DMS 273 (cell line): ENCODE measurements around the gene CDKAL1.
"Not testable (repeated sequence)": the region's sequence is repeated elsewhere in the genome, so short reads cannot be mapped to it uniquely, and the experiment has no call there.

Experiments
- DNase-seq: peaks from one replicate; lab custom pipeline; 2025; ENCODE audit not compliant: unreplicated experiment; lab: John Stamatoyannopoulos, UW

The CDKAL1 gene

DNA sequence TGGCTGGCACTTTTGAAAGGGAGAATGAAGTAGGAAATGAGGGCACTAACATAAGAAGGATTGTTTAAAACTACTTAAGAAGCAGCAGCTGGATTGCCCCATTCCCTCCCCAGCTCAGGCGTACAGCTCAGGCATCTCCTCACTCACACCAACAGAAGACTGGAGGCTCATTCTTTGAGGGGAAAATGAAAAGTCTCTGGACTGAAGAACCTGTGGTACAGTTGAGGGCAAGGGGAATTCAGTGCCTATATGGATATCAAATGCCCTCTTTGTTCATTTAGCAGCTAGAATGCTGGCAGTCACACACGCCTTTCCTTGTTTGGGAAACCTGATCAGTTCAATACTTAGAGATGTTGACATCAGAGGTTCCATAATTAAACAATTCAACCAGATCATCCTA lies 557.2 kb downstream of the CDKAL1 start:
- DNase-seq, result no peak

- not testable (repeated sequence) for DNase-seq
Measured at GRCh38 chr6:21092231-21092772, 558.0 kb downstream of the CDKAL1 start.

DNA sequence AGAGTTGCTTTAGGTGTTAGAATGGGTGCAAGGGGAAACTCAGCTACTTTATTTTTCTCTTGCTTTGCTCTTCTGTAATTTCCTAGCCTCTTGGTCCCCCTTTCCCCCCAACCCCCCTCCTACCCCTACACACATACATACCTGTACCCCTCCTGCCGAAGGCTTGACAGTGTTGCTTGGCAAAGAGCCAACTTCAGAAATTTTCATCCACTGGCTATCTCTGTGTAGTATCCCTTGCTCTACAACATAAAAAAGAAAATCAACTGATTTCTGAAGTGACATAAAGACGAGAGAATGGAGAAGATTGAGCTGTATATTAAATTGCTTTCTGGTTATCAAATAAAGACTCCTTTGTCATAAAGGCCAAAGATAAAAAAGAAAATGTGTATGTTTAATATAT lies 561.2 kb downstream of the CDKAL1 start:
- no peak for DNase-seq

DNA sequence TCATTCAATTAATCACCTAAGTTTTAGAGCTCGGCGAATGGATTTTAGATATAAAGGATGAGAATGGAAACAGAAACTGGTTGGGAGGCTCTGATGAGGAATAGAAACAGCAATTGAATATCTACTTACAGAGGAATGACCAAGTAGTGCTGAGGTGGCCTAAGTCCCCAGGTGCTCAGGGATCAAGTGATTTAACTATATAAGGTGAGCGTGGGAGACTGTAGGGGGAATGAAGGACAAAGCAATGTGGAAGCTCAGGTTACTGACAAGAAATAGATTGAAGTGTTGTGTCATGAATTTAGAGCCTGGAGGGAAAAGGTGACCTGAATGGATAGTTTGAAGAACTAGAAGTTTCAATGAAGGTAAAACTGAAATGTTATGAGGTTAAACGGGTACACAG lies 563.9 kb downstream of the CDKAL1 start:
- DNase-seq, result no peak

- peak; percentile 18 for DNase-seq
Measured at GRCh38 chr6:21098744-21099143, 564.5 kb downstream of the CDKAL1 start.

- DNase-seq, result no peak
Measured at GRCh38 chr6:21099338-21100314, 565.4 kb downstream of the CDKAL1 start.

DNA sequence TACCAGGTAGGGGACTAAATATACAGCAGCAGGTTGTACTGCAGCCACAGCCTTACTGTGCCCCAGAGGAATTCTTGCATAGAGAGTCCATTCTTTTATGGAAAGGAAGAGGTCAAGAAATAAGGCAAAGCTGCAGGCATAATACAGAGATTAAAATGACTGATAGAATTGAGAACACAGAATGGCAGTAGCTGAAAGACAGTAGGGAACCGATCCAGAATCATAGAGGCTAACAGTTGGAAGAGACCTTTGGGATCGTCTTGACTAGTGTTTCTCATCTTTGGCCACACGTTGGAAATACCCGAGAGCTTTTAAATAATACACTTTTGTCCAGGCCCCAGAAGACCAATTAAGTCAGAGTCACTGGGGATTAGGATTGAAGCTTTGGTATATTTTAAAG lies 566.7 kb downstream of the CDKAL1 start:
- no peak for DNase-seq

GRCh38 chr6:21101694-21102093 lies 567.4 kb downstream of the CDKAL1 start:
- no peak for DNase-seq

DNA sequence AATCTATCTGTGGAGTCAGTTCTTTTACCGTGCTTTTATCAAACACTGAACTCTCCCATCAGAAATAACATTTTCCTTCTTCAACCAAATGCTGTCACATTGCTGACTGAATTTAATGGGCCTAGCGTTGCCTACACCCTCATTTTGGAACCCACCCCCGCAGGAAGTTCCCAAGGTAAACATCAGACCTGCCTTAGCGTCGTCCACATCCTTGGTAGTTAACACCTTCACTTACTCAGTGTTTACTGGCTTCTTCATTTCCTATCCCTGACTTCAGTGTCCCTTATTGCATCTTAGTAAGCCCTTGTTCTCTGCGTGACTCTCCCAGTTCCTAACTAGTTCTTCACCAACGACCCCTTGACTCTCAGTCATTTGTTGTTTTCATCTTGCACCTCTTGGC lies 567.9 kb downstream of the CDKAL1 start:
- no peak for DNase-seq

- DNase-seq, result no peak
Measured at GRCh38 chr6:21102624-21103023, 568.4 kb downstream of the CDKAL1 start.

DNA sequence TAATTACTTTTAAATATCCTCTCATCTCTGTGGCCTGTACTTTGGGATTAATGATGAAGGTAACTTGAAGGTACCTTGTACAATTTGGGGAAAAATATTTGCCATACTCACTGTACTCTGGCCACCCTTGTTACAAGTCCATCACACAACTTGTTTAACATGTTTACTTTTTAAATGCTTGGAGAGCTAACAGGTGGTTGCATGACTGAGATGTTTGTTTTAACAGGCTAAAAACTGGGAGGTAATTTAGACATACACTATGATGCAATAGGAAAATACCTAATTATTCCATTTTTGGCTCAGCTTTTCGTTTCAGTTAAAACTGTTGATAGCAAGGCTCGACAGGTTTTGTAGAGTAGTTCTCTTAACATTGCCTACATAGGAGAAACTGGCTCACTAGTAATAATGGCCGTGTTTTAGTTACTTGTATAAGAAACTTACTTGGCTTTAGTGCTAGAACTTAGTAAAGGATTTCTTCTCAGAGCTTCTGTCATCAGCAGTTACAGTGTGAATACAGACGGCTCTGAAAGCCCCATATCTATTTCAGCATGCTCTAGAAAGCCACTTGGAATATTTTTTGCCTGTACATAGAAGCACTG lies 569.5 kb downstream of the CDKAL1 start:
- DNase-seq, result peak; percentile 34

- DNase-seq, result no peak
Measured at GRCh38 chr6:21104288-21104687, 570.0 kb downstream of the CDKAL1 start.

DNA sequence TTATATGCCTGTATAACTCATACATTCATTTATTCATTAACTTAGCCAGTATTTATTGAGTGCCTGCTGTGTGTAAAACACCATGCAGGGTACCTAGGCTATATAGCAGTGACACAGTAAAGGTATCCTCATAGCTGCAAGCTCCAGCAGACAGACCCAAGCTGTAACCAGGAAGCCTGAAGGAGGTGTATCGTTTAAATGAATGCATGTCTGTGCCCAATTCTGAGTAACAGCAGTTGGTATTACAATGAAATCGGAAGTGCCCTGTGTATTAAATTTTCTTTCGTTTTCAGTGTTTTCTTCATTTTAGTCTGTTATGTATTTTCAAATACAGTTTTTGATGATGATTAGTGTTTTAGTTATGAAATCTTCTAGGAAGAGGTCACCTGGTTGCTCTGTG lies 573.5 kb downstream of the CDKAL1 start:
- no peak for DNase-seq

DNA sequence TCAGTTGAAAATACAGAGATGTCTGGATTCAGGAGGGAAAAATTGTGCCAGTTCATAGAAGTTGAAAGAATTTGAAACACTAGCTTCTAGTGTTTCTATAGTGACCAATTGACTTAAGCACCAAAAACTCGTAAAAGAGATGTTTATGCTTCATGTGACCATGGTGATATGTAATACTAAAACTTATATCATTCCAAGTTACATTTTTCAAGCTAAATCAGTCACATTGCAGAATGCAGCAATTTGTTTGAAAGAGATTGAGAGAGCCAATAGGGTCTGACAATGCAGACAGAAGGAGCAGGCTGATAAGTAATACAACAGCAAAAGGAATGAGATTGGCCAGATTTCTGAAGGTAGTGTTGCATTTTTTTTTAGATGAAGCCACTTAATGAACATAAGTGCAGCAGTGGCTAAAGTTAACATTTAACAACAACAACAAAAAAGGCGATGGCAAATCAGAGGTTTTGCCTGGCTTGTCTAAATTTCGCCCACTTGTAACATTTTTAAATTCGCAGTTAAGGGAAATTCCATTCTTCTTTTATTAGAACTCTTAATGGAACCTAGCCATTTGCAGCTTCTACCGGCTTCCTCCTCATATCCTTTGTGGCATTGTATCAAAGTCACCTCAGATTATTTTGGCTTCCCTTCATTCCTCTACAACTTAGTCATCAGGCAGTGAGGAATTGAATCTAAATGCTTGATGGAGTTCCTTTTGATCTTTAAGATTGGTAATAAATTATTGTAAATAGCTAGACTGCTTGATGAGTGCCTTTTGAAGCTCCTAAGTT lies 575.3 kb downstream of the CDKAL1 start:
- DNase-seq, result no peak

- no peak for DNase-seq
Measured at GRCh38 chr6:21110684-21111083, 576.4 kb downstream of the CDKAL1 start.

DNA sequence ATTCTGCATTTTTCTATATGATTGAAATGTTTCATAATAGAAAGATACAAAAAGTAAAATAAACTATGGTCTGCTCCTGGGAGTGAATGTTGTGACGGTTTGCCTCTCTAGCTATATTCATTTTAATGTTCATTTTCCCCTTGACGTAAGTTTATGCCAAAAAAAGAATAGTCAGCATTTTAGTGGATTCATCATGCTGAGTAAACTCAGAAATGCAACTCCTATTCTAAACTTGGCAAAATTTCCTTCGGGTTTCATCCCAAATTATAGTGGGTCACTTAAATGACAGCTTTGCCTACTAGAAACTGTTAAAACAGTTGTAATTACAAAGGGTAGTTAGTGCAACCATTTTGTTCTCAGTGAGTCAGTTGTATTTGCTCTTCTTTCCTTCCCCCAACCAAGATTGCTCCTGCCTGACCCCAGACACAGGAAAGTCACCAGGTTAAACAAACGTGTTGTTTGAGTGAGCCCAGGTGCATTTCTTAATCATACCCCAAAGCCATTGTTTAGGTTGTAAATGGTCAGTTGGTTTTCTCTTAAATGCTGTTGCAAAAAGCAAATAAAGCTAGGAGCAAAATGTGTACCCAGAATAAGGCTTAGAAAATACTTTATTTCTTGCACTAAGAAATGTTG lies 577.0 kb downstream of the CDKAL1 start:
- no peak for DNase-seq

- DNase-seq, result no peak
Measured at GRCh38 chr6:21115111-21115510, 580.9 kb downstream of the CDKAL1 start.

GRCh38 chr6:21116736-21117135 lies 582.5 kb downstream of the CDKAL1 start:
- DNase-seq, result no peak

- DNase-seq, result no peak
Measured at GRCh38 chr6:21118216-21118780, 584.0 kb downstream of the CDKAL1 start.

- DNase-seq, result no peak
Measured at GRCh38 chr6:21121636-21122136, 587.4 kb downstream of the CDKAL1 start.
